GM18511 (cell line): ENCODE data around the gene KCNE4.
A peak's percentile ranks its signal among the peaks of the same experiment; 100 is the strongest.
"Not testable (repeated sequence)": the region's sequence is repeated elsewhere in the genome, so short reads cannot be mapped to it uniquely, and the experiment has no call there.

Source experiments
- ATAC-seq: cut with Tn5 transposase; IDR thresholded peaks from one replicate; pipeline ENCODE4 v1.9.1; 2021; ENCODE audit warnings: mild to moderate bottlenecking, moderate library complexity; ENCODE audit not compliant: unreplicated experiment

The KCNE4 gene

DNA sequence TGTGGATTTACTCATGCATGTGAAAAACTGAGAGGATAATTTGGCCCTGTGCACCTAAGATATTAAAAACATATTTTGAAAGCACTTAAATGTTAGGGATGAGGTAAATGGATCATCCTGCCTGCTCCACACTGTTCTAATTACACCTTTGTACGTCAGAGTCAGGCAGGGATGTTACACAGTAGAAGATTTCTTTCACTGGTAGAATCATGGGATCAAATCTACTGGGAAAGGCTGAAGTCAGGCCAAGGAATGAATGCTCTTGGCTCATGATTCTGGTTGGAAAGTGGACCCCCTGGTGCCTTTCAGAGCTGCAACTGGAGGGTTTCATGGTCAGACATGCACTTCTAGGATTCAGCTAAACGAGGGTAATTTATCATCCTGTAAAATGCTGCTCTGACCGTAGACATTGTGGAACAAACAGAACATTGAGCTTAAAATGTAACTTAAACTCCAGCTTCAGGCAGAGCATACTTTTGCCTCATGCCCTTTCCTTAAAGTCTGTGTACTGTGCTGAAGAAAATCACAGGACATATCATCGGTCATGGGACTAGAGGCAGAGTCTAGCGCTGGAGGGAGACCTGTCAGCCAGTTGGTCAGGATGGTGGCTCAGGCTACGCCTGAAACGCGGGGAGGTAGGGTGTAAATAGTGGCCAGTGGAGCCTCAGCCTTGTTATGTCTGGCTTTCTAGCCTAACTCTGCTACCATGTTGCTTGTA is 4.9 kb downstream of the KCNE4 start:
- ATAC-seq: no peak

DNA sequence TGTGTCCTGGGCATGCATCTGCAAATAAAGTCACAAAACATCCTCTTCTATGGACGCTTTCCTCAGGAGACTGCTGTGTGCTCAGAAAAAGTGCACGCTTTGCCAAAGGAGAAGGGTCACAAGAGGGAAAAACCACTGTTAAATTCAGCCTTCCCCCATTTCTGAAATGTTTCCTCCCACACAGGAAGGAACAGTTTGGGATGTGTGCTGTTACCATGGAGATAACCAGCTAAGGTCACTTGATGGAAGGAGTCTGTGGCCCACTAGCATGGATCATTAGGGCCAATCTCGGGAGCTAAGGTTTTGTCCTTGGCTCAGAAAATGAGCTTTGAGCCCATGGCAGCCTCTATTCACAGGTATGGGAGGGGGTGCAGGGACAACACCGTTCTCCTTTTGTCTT is 5.6 kb downstream of the KCNE4 start:
- ATAC-seq: no peak

DNA sequence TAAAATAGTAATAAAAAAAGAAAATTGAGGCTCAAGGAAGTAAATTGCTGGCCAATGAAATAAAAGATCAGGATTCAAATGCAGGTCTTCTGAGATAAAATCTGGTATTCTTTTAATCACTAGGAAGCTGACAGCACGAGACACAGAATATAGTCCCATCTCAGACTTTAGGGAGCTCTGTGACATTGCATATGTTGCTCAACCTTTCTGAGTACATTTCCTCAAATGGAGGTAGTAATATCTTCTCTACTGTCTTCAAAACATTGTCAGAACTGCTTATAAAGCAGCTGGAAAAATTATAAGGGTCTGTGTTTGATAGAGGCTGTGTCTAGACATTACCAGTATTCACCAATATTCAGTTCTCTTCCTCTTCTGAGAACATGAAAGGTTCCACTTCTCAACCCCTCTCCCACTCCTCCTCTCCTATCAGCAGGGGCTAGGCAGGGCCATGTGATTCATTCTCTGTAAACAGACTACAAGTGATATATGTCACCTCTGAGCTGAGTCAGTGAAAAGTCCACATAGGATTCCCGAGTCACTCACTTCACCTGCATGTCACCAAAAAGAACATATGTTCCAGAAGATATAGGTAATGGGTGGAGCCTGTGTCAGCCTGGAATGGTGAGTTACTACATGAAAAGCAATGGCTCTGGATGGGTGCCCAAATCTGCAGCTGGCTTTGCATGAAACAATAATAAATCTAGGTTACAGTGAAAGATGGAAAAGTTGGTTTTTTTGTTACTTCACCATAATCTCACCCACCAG is 7.1 kb downstream of the KCNE4 start:
- no peak for ATAC-seq

DNA sequence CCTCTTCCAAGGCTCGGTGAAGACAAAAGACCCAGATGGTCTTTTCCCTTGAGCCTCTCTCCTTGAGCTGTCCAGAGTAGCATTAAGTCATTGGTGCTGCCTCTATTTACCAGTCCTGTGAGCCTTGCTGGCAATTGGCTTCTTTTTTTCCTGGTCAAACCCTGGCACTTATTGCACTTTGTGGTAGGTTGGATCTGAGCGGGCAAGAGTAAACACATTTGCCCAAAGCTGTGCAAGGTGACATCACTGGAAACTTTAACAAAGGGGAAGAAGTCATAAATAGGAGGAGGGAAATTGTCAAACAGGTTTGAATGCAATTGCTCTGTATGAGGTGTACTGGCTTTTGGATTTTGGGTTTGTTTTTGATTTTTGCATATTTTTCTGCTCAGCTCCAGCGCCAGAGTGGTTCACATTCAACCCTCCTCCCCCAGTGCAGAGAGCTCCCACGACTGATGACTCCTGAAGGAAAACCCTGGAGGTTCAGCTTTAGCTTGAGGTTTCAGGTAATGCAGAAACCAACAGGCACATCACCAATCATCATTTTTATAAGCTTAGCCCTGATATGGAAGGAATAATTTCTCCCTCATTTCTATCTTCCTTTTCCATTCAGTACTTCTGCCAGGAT is 8.3 kb downstream of the KCNE4 start:
- no peak for ATAC-seq

DNA sequence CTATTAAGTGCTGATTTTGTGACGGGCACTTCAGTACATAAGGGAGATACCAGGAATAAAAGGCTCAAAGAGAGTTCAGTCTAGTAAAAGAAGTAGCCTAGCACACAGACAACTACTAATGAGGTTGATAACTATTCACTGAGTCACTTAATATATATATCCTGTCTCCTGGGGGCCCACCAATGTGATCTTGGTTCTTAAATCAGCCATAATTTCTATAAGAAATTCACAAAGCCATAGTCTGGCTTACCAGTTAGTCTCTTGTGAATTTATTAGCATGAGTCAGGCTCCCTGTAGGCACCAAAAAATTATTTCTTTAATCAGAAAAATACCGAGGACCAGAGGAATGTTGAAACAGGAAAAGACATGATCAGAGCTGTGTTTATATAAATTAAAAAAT is 10.4 kb downstream of the KCNE4 start:
- no peak for ATAC-seq

DNA sequence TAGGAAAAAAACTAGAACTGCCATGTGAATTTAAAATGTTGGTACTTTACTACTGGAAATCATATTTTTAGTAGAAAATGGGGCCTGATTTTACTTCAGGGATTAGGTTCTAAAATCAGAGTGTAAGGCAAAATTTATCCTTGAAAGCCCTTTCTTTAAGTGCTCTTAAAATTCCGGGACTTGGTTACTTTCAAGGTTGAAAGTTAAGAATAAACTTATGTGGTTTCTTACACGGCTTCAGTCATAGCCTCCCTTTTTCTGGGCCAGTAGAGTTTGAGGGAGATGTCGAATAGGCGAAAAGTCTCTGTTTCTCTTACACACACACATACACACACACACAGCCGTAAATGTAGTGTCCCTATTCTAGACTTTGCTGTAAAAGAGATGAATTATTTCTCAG is 13.1 kb downstream of the KCNE4 start:
- no peak for ATAC-seq

DNA sequence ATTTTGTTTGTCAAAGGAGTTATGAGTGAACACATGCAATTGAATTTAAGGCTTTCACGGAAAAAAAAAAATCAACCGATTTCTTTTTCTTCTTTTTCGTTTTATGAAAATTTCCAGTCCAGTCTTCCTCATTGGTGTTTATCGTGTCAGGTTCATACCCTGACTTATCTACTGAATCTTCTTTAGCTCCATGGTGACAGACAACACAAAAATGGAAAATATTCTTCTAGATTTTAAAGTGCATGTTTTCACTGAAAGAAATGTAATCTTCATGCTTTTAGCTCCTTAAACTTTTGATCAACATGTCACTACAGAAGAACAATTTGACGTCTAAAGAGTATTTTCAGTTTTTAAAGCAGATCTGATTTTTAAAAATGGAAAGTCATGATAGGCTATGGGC is 14.7 kb downstream of the KCNE4 start:
- no peak for ATAC-seq

DNA sequence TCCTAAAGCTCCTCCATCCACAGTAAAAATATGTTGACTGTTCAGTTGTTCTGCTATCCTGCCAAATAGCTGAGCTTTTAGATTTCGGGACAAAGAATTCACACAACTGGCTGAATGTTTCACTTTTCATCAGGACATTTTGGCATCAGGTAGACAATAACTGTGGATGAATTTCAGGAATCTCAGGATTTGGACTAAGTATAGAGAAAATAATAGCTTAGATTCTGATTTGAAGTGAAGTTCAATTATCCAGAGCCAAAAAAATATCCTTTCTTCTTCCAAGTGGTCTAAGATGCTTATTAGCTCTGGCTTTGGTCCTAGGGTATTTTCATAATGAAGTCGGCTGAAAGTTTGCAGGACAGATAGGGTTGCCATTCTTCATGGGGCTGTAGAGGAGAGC is 16.1 kb downstream of the KCNE4 start:
- no peak for ATAC-seq

DNA sequence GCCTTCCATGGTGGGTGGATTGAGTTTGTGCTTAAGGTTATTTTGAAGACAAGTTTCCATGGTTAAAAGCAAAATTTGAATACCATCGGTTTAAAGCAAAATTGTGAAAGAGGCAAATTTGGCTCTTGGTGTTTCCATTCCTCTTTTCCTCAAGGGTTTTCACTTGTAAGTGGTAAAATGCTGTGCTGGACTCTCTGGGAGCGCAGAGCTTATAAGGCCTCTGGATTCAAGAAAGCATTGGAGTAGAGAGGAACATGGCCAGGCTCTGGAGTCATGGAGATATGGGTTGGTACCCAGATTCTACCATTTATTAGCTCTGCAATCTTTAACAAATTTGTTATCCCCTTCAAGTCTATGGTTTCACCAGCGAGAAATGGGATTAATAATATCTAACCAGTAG is 17.5 kb downstream of the KCNE4 start:
- ATAC-seq: no peak

DNA sequence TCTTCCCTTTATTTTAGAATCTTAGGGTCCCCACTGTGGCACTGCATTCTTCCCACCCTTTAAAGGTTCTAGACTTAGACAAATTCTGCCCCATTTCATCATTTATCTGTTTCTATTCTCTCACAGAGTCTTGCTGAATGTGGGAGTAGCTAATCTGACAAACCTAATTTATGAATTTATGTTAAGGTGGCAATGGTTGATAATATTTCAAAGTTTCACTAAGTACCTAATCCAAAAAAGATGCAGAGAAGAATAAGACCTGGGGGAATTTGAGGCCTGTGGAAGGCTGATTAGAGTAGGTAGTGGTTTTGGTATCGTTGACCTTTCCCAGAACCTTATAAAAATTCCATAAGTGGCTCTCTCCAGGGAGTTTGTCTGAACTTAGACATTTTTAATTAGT is 18.0 kb downstream of the KCNE4 start:
- ATAC-seq: no peak

DNA sequence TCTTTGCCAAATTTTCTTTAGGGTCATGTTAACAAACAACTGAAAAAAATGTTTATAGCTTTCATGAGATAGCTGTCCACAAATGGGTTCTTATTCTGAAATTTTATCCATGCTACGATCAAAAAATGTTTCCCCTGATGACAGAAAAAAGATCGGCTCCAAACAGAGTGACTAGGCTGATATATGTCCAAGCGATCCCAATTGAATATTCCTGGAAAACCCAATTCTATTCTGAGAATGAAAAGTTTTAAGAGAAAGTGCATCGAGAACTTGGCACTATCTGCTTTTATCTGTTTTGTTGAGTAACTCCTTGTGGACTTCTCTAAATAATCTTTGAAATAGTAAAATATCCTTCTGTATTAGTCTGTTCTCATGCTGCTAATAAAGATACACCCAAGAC is 19.1 kb downstream of the KCNE4 start:
- ATAC-seq: no peak

DNA sequence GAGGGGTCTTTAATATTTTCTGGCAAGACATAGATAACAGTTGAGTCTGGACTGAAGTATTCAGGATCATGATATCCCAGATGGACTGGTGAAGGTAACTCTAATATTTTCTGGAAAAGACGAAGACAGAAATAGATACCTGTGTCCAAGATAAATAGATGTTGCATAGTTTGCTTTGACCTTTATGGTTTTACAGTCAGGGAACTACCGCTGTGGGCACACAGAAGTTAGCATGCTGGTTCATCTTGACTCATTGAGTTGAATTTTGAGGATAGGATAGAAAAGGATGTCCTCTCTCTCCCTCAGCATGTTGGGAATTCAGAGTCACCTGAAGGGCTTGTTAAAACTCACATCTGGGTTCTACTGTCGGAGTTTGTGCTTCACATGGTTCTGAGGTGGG is 20.8 kb downstream of the KCNE4 start:
- ATAC-seq: no peak

DNA sequence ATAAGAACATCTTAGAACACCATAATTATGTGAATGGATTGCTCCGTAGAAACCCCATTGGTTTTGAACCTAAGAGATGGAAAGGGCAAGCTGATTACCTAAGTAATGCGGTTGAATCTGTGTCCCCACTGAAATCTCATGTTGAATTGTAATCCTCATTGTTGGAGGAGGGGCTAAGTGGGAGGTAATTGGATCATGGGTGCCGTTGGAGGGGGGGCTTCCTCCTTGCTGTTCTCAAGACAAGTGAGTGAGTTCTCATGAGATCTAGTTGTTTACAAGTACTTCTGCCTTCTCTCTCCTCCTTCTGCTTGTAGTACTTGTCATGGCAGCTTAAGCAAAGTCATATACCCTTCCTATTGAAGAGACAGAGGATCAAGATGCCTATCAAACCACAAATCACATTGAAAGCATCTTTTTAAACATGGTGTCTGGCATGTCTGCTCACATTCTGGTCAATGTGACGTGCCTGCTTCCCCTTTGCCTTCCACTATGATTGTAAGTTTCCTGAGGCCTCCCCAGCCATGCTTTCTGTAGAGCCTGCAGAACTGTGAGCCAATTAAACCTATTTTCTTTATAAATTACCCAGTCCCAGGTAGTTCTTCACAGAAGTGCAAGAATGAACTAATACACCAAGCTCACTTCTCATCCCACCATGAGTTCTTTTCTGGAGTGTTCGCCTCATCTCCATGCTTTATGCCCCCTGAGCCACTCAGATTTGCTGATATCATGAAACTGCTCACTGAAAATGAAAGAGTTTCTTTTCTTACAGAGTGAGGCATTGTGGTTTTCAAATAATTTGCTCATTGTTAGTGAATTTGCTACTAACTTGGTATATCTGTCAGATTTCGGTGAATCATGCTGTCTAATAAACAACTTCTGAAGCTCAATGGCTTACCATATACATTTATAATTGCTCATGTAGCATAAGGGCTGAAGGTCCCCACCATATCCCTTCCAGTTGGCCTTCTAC is 23.6 kb downstream of the KCNE4 start:
- ATAC-seq: peak; percentile 94

DNA sequence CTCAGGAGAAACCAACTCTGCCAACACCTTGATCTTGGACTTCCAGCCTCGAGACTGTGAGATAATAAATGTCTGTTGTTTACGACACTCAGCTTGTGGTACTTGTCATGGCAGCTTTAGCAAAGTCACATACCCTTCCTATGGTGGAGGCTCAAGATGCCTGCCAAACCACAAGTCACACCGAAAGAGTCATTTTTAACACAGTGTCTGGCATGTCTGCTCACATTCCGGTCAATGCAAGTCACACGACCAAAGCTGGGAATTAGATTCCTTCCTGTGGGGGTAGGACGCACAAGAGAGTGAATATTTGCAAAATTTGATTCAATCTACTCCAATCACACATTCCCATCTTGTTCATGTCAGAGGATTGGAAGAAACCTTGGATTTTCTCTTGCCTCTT is 24.6 kb downstream of the KCNE4 start:
- ATAC-seq: no peak

DNA sequence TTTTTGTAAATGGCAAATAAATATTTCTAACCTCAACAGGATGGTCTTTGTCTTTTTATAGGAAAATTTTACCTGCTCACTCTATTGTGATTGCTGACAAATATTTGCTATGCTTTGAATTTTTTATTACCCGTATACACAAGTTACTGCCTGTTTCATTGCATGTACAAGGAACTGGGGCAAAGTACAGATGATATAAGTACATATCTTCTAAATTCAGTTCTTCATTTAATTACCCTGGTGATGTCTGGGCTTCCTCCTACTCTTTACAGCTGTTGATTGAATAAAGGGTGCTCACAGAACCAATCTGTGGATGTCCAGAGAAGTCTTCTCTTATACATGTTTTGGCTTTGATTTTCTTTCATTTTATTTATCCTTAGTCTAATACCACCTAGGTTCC is 26.5 kb downstream of the KCNE4 start:
- ATAC-seq: no peak

DNA sequence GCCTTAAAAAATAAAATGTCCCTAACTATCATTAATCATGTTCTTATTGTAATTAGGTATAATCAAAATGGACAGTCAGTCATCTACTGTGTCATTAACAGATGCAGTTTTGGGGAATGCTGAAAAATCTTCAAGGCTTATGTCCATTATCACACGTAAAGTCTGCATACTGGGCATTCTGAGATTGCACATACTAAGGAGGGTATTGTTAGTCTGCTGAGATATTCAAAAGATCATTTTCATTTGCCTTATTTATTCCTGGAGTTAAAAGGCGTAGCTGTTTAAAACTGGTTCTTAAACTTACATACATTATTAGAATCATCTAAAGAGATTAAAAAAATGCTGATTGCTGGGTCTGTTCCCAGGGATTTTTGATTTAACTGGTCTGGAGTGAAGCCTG is 27.4 kb downstream of the KCNE4 start:
- ATAC-seq: no peak

DNA sequence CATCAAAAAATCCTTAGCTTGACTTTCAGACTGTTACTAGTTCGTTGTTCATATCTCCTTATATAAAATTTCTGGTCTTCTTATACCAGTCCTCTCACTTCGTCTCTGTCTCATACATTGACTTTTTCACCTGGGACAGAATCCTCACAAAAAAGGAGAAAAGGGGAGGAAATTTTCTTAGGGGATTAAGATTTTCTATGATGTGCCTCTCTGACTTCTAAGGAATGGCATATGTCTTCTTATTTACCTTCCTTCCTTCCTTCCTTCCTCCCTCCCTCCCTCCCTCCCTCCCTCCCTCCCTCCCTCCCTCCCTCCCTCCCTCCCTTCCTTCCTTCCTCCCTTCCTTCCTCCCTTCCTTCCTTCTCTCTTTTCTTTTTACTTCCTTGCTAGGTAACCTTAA is 27.9 kb downstream of the KCNE4 start:
- ATAC-seq: no peak

DNA sequence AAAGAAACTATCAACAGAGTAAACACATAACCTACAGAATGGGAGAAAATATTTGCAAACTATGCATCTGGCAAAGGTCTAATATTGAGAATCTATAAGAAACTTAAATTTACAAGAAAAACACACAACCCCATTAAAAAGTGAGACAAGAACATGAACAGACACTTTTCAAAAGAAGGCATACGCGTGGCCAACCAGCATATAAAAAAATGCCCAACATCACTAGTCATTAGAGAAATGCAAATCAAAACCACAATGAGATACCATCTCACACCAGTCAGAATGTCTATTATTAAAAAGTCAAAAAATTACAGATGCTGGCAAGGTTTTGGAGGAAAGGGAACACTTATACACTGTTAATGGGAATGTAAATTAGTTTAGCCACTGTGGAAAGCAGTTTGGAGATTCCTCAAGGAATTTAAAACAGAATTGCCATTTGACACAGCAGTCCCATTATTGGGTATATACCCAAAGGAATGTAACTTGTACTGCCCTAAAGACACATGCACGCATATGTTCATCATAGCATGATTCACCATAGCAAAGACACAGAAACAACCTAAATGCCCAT is 28.9 kb downstream of the KCNE4 start:
- not testable (repeated sequence) for ATAC-seq

DNA sequence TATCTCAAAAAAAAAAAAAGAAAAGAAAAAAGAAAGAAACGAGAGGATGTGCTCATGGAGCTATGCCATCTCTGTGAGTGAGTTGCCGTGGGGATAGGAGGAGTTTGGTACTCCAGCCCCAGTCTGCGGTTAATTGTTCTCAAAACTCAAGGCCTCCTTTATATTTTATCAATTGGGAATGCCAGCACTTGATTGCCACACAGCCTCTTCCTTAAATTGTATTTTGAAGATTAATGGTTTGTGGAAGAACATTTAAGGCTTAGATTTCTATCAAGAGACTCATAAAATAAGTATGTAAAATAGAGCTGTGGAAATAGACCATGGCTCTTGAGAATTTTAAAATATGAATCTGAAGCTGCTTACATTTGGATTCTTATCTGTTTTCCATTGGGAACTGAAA is 29.8 kb downstream of the KCNE4 start:
- ATAC-seq: no peak

DNA sequence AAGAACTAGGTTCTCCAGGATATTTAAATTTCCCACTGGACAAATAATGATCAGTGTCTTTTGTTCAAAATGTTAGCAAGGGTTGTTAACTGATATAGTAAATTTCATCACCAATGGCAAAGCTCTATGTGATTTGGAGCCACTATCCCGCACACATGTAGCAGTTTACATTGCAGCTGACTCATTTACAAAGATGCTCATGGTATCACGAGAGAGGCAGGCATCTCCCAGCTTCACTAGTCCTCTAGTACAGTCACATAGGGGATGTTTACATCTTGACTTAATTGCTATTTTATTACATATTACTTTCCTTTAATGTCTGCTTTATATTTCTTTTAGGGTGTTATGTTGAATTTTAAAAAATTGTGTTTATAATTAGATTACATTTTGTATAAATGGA is 30.7 kb downstream of the KCNE4 start:
- ATAC-seq: no peak
